ENCODE results near the gene SCAF8. TPM values are rescaled to one million over a fixed set of nuclear protein-coding genes. Genes with fewer than 3 reads are reported as not detected.
"Not testable (repeated sequence)": the region's sequence is repeated elsewhere in the genome, so short reads cannot be mapped to it uniquely, and the experiment has no call there.

Gene SCAF8
- total RNA-seq, 4 donors from 2014 or later: 33.8 to 49.3 (median 41.7) TPM

DNA sequence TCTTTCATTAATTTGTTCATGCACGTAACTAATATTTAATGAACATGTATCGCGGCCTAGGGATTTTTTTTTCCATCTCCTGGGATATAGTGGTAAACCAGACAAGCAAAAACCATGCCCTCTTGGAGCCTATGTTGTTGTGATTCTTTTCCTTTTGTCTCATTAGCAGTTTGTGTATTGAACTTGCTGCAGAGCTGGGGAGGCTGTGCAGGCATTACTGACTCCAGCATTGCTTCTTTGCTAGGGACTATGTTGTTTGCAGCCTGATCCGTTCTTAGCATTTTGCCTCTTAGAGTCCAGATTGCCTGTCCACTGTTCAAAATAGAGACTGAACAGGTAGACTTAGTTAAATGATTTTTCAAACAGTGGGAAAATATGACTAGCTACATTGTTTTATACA lies 9.7 kb downstream of the SCAF8 start:
- in situ Hi-C loops (cut with MboI; ENCODE audit: low sequenced_read_pairs in 4 of 4) (loop anchor here in 1 of 4 donors (25.0 kb wide), 1 partner anchor 1756 kb away; the partner anchor contains the start of gene FBXO5), intact Hi-C loops (cut with DNase I; ENCODE audit: low total_unique reads) (no loop called here)
- Histone ChIP-seq H3K9me3 (no peaks in the 10 kb centered on the region), H3K36me3 (no peaks in the 10 kb centered on the region), H3K27ac (no peak overlapping the region), H3K4me3 (no peak overlapping the region), H3K4me1 (peaks cover 66 to 90% of the 10 kb centered on the region in 2 donors), H3K27me3 (no peaks in the 10 kb centered on the region)
- TF ChIP-seq POLR2A (IDR thresholded peaks at IDR 0.05): no peak
- TF ChIP-seq CTCF (IDR thresholded peaks at IDR 0.05 in 4 of 5, conservative IDR thresholded peaks at IDR 0.05 in 1 of 5): no peak
- DNase-seq (no peak), ATAC-seq (no peak)

- H3K27ac ChIP-seq; H3K9me3 ChIP-seq; ATAC-seq; DNase-seq; H3K27me3 ChIP-seq; intact Hi-C loops (cut with DNase I; ENCODE audit: low total_unique reads); H3K4me3 ChIP-seq; H3K36me3 ChIP-seq: not testable (repeated sequence)
- in situ Hi-C loops (cut with MboI; ENCODE audit: low sequenced_read_pairs in 4 of 4): loop anchor here in 1 of 4 donors (25.0 kb wide), 1 partner anchor 1757 kb away; the partner anchor contains the start of gene FBXO5
- peaks cover 57 to 92% of the 10 kb centered on the region in 2 donors for H3K4me1 ChIP-seq
Observed at GRCh38 chr6:154744029-154744745, 11.0 kb downstream of the SCAF8 start.

GRCh38 chr6:154745243-154745642 lies 12.0 kb downstream of the SCAF8 start:
- Histone ChIP-seq H3K4me3 (no peak overlapping the region), H3K4me1 (peaks cover 53 to 87% of the 10 kb centered on the region in 2 donors), H3K27me3 (no peaks in the 10 kb centered on the region), H3K9me3 (no peaks in the 10 kb centered on the region), H3K36me3 (no peaks in the 10 kb centered on the region), H3K27ac (no peak overlapping the region)
- no peak for DNase-seq
- in situ Hi-C loops (cut with MboI; ENCODE audit: low sequenced_read_pairs in 4 of 4) (loop anchor here in 1 of 4 donors (25.0 kb wide), 1 partner anchor 1758 kb away; the partner anchor contains the start of gene FBXO5), intact Hi-C loops (cut with DNase I; ENCODE audit: low total_unique reads) (no loop called here)
- no peak for ATAC-seq
- TF ChIP-seq CTCF (IDR thresholded peaks at IDR 0.05 in 4 of 5, conservative IDR thresholded peaks at IDR 0.05 in 1 of 5) (no peak), POLR2A (IDR thresholded peaks at IDR 0.05) (no peak)

- intact Hi-C loops (cut with DNase I; ENCODE audit: low total_unique reads) (no loop called here), in situ Hi-C loops (cut with MboI; ENCODE audit: low sequenced_read_pairs in 4 of 4) (loop anchor here in 1 of 4 donors (25.0 kb wide), 1 partner anchor 1762 kb away; the partner anchor contains the start of gene FBXO5)
- Histone ChIP-seq H3K4me1 (peaks cover 29 to 57% of the 10 kb centered on the region in 2 donors), H3K36me3 (no peaks in the 10 kb centered on the region), H3K9me3 (no peaks in the 10 kb centered on the region), H3K4me3 (no peak overlapping the region), H3K27me3 (no peaks in the 10 kb centered on the region), H3K27ac (no peak overlapping the region)
- ATAC-seq (no peak), DNase-seq (no peak)
- TF ChIP-seq POLR2A (IDR thresholded peaks at IDR 0.05): no peak
- TF ChIP-seq CTCF (IDR thresholded peaks at IDR 0.05 in 4 of 5, conservative IDR thresholded peaks at IDR 0.05 in 1 of 5): no peak
Observed at GRCh38 chr6:154749341-154749740, 16.1 kb downstream of the SCAF8 start.

GRCh38 chr6:154751011-154751800 lies 18.0 kb downstream of the SCAF8 start:
- intact Hi-C loops (cut with DNase I; ENCODE audit: low total_unique reads): no loop called here
- Histone ChIP-seq H3K9me3 (no peaks in the 10 kb centered on the region), H3K4me1 (peaks cover 36 to 53% of the 10 kb centered on the region in 2 donors), H3K4me3 (no peak overlapping the region), H3K27ac (no peak overlapping the region), H3K27me3 (no peaks in the 10 kb centered on the region), H3K36me3 (no peaks in the 10 kb centered on the region)
- TF ChIP-seq CTCF (IDR thresholded peaks at IDR 0.05 in 4 of 5, conservative IDR thresholded peaks at IDR 0.05 in 1 of 5): no peak
- no peak for TF ChIP-seq POLR2A (IDR thresholded peaks at IDR 0.05)
- no peak for ATAC-seq
- in situ Hi-C loops (cut with MboI; ENCODE audit: low sequenced_read_pairs in 4 of 4): no loop called here
- no peak for DNase-seq

All from gastrocnemius medialis (tissue), 4 donors.